ENCODE measurements around the gene PRR12. TPM values are rescaled to one million over a fixed set of nuclear protein-coding genes. Genes with fewer than 3 reads are reported as not detected.

Gene PRR12
- total RNA-seq, 4 donors from 2014 or later, result 11.6 to 32.7 (median 18.1) TPM

GRCh38 chr19:49669516-49669915 is 78.5 kb downstream of the PRR12 start:
- Histone ChIP-seq H3K4me3 (no peak overlapping the region), H3K27me3 (no peaks in the 10 kb centered on the region), H3K9me3 (no peaks in the 10 kb centered on the region), H3K27ac (no peak overlapping the region), H3K36me3 (peaks cover 0 to 33% (median 0%) of the 10 kb centered on the region in 3 donors), H3K4me1 (peaks cover 0 to 29% (median 8%) of the 10 kb centered on the region in 4 donors)
- TF ChIP-seq CTCF (IDR thresholded peaks at IDR 0.05) (no peak), EP300 (IDR thresholded peaks at IDR 0.05) (no peak), POLR2A (IDR thresholded peaks at IDR 0.05) (no peak)
- no peak for DNase-seq (ENCODE audit: low spot score in 2 of 2)
- WGBS, 2 donors, result 83 to 85% methylated on average over 3 of the region's 3 CpGs

- peak overlapping the region in 3 of 4 donors; percentile 60 to 77 (median 64) for H3K27ac ChIP-seq
- peak; percentile 40 to 61 for DNase-seq (ENCODE audit: low spot score in 2 of 2)
- 22 to 24% methylated on average over 28 of the region's 28 CpGs for WGBS, 2 donors
Measured at GRCh38 chr19:49672131-49672919, 81.3 kb downstream of the PRR12 start.

More at GRCh38 chr19:49672131-49672919, 81.3 kb downstream of the PRR12 start:
- H3K9me3 ChIP-seq, result no peaks in the 10 kb centered on the region
- TF ChIP-seq POLR2A (IDR thresholded peaks at IDR 0.05) (no peak), CTCF (IDR thresholded peaks at IDR 0.05) (peak; percentile 83 to 97 (median 90)), EP300 (IDR thresholded peaks at IDR 0.05) (no peak)
- H3K27me3 ChIP-seq, result no peaks in the 10 kb centered on the region
- peaks cover 0 to 33% (median 0%) of the 10 kb centered on the region in 3 donors for H3K36me3 ChIP-seq
- peak overlapping the region in 1 of 4 donors; percentile 9 for H3K4me3 ChIP-seq
- H3K4me1 ChIP-seq, result peaks cover 0 to 23% (median 3%) of the 10 kb centered on the region in 4 donors

Small RNAs within 50 kb of the gene (small RNA-seq; reads per million reads assigned to genes)
- not detected for gene RF00019

Other genes with a start within 250 kb of the PRR12 start
- gene TEAD2, start 228.8 kb upstream of the PRR12 start, total RNA-seq, result 10 to 100 TPM; 17.8 to 39.0 (median 21.4) TPM
- not detected for gene DKKL1, start 227.3 kb upstream of the PRR12 start, total RNA-seq
- not detected for gene KASH5, start 202.9 kb upstream of the PRR12 start, total RNA-seq
- gene PTH2, start 167.7 kb upstream of the PRR12 start, total RNA-seq, result not detected
- gene GFY, start 165.8 kb upstream of the PRR12 start, total RNA-seq, result not detected
- 1 to 10 TPM; 2.4 to 7.1 (median 6.2) TPM for gene SLC17A7, start 149.7 kb upstream of the PRR12 start, total RNA-seq
- 100 to 1,000 TPM in 3 of 4 donors, 10 to 100 TPM in 1; 85.0 to 128 (median 110) TPM for gene PIH1D1, start 139.4 kb upstream of the PRR12 start, total RNA-seq
- 10 to 100 TPM; 33.9 to 70.5 (median 63.5) TPM for gene ALDH16A1, start 138.0 kb upstream of the PRR12 start, total RNA-seq
- gene FLT3LG, start 117.0 kb upstream of the PRR12 start, total RNA-seq, result 10 to 100 TPM in 2 of 4 donors, 1 to 10 TPM in 2; 3.6 to 13.8 (median 8.4) TPM
- gene RPL13A, start 103.6 kb upstream of the PRR12 start, total RNA-seq, result 1,000 to 10,000 TPM; 3,111 to 3,948 (median 3,333) TPM
- 1,000 to 10,000 TPM; 3,554 to 5,283 (median 4,154) TPM for gene RPS11, start 94.7 kb upstream of the PRR12 start, total RNA-seq
- gene FCGRT, start 78.5 kb upstream of the PRR12 start, total RNA-seq, result 100 to 1,000 TPM; 231 to 410 (median 298) TPM
- gene RCN3, start 63.2 kb upstream of the PRR12 start, total RNA-seq, result 100 to 1,000 TPM in 1 of 4 donors, 10 to 100 TPM in 3; 37.9 to 162 (median 49.9) TPM
- 10 to 100 TPM; 43.0 to 83.1 (median 71.9) TPM for gene NOSIP, start 10.6 kb upstream of the PRR12 start, total RNA-seq
- under 1 TPM in 3 of 4 donors, not detected in 1; 0.42 to 0.78 (median 0.44) TPM for gene PRRG2, start 9.9 kb upstream of the PRR12 start, total RNA-seq
- 100 to 1,000 TPM in 3 of 4 donors, 10 to 100 TPM in 1; 81.6 to 190 (median 162) TPM for gene RRAS, start 49.0 kb downstream of the PRR12 start, total RNA-seq
- 10 to 100 TPM; 20.1 to 53.7 (median 31.1) TPM for gene SCAF1, start 51.0 kb downstream of the PRR12 start, total RNA-seq
- gene IRF3, start 74.7 kb downstream of the PRR12 start, total RNA-seq, result 10 to 100 TPM; 41.4 to 85.2 (median 72.4) TPM
- gene BCL2L12, start 74.8 kb downstream of the PRR12 start, total RNA-seq, result 1 to 10 TPM; 4.7 to 6.8 (median 5.8) TPM
- gene PRMT1, start 86.1 kb downstream of the PRR12 start, total RNA-seq, result 100 to 1,000 TPM; 106 to 147 (median 132) TPM
- 1 to 10 TPM in 2 of 4 donors, not detected in 2; 1.5 to 4.3 TPM for gene ADM5, start 98.4 kb downstream of the PRR12 start, total RNA-seq
- 1 to 10 TPM in 3 of 4 donors, under 1 TPM in 1; 0.44 to 4.1 (median 2.2) TPM for gene CPT1C, start 99.9 kb downstream of the PRR12 start, total RNA-seq
- gene TSKS, start 172.1 kb downstream of the PRR12 start, total RNA-seq, result 1 to 10 TPM; 1.1 to 2.5 (median 1.6) TPM
- 100 to 1,000 TPM in 2 of 4 donors, 10 to 100 TPM in 2; 92.9 to 117 (median 104) TPM for gene AP2A1, start 175.8 kb downstream of the PRR12 start, total RNA-seq
- 10 to 100 TPM; 19.0 to 31.7 (median 26.8) TPM for gene FUZ, start 222.1 kb downstream of the PRR12 start, total RNA-seq
- gene MED25, start 227.1 kb downstream of the PRR12 start, total RNA-seq, result 10 to 100 TPM; 26.2 to 54.0 (median 29.4) TPM

All from tibial nerve (tissue), 4 donors.